HEK293 (cell line): Measurements from ENCODE around the gene RNF138.

Source experiments
- CTCF ChIA-PET: fragments of 350-600 bp; formaldehyde crosslinking; extraction: SDS; loops from one replicate; lab custom pipeline; 2021; ENCODE audit warnings: antibody characterized with exemption; lab: Yijun Ruan, JAX
- POLR2A ChIA-PET: fragments of 300-600 bp; formaldehyde crosslinking; extraction: SDS; loops from one replicate; lab custom pipeline; 2020; ENCODE audit warnings: antibody characterized with exemption, inconsistent platforms; lab: Yijun Ruan, JAX
- H3K27ac ChIP-seq: fragments of 200-500 bp; sonication (Bioruptor generic); 2 replicates; pipeline ENCODE4 v1.5.1; 2014; ENCODE audit warnings: low read depth, low read length, control low read depth, inconsistent platforms; ENCODE audit errors: extremely low read depth
- H3K36me3 ChIP-seq, 2 experiments: fragments of 200-500 bp in 1 of 2; sonication (Bioruptor generic) in 1 of 2; 1 replicate in 1 of 2; 2 replicates in 1 of 2; pipeline ENCODE4 v1.5.1; 2014 to 2017; ENCODE audit warnings: inconsistent platforms in 2 of 2, low read length in 2 of 2; ENCODE audit not compliant: control insufficient read depth in 2 of 2, insufficient read depth in 1 of 2
- H3K4me1 ChIP-seq: fragments of 200-500 bp; sonication (Bioruptor generic); 2 replicates; pipeline ENCODE4 v1.5.1; 2014; ENCODE audit warnings: mild to moderate bottlenecking, low read length, inconsistent platforms; ENCODE audit not compliant: control insufficient read depth, insufficient read depth
- H3K4me3 ChIP-seq: 2 replicates; pipeline ENCODE4 v1.5.1; 2011; ENCODE audit warnings: low read depth, mild to moderate bottlenecking, control low read depth, low read length, moderate library complexity
- H3K9me3 ChIP-seq: fragments of 200-500 bp; sonication (Bioruptor generic); 2 replicates; pipeline ENCODE4 v1.5.1; 2014; ENCODE audit warnings: low read depth, low read length, inconsistent platforms; ENCODE audit not compliant: control insufficient read depth, insufficient read depth
- HOXC10 ChIP-seq: sonication (generic); formaldehyde crosslinking; IDR thresholded peaks from 2 replicates; pipeline ENCODE4 v1.8.1; 2023; ENCODE audit warnings: mild to moderate bottlenecking, missing genetic modification reagents
- KLF1 ChIP-seq: fragments of 450-650 bp; formaldehyde crosslinking; IDR thresholded peaks from 2 replicates; pipeline ENCODE4 v1.5.1; 2016; ENCODE audit warnings: missing biosample characterization, missing genetic modification characterization
- KLF16 ChIP-seq: fragments of 450-650 bp; formaldehyde crosslinking; IDR thresholded peaks from 2 replicates; pipeline ENCODE4 v1.5.1; 2017; ENCODE audit warnings: missing biosample characterization, missing genetic modification characterization
- KLF9 ChIP-seq: fragments of 450-650 bp; formaldehyde crosslinking; IDR thresholded peaks from 2 replicates; pipeline ENCODE4 v1.5.1; 2016; ENCODE audit warnings: missing biosample characterization, missing genetic modification characterization, low read depth
- MYNN ChIP-seq: fragments of 450-650 bp; formaldehyde crosslinking; IDR thresholded peaks from 2 replicates; pipeline ENCODE4 v1.5.1; 2016; ENCODE audit warnings: missing biosample characterization, missing genetic modification characterization, borderline replicate concordance
- OSR2 ChIP-seq: fragments of 450-650 bp; formaldehyde crosslinking; IDR thresholded peaks from 2 replicates; pipeline ENCODE4 v1.5.1; 2016; ENCODE audit warnings: missing biosample characterization, missing genetic modification characterization
- REST ChIP-seq: fragments of 450-650 bp; formaldehyde crosslinking; IDR thresholded peaks from 2 replicates; pipeline ENCODE4 v1.5.1; 2016; ENCODE audit warnings: missing biosample characterization, missing genetic modification characterization
- SP7 ChIP-seq: fragments of 450-650 bp; formaldehyde crosslinking; IDR thresholded peaks from 2 replicates; pipeline ENCODE4 v1.5.1; 2016; ENCODE audit warnings: missing biosample characterization, missing genetic modification characterization
- TRIM28 ChIP-seq: IDR thresholded peaks from 2 replicates; pipeline ENCODE4 v1.6.1; 2011; ENCODE audit warnings: low read length, control low read depth, borderline replicate concordance
- YY2 ChIP-seq: fragments of 450-650 bp; formaldehyde crosslinking; IDR thresholded peaks from 2 replicates; pipeline ENCODE4 v1.5.1; 2016; ENCODE audit warnings: missing biosample characterization, missing genetic modification characterization
- ZNF26 ChIP-seq: fragments of 450-650 bp; formaldehyde crosslinking; IDR thresholded peaks from 2 replicates; pipeline ENCODE4 v1.5.1; 2016; ENCODE audit warnings: missing biosample characterization, missing genetic modification characterization
- ZNF280D ChIP-seq: fragments of 450-650 bp; formaldehyde crosslinking; IDR thresholded peaks from 2 replicates; pipeline ENCODE4 v1.5.1; 2016; ENCODE audit warnings: missing biosample characterization, missing genetic modification characterization
- ZNF350 ChIP-seq: fragments of 450-650 bp; formaldehyde crosslinking; IDR thresholded peaks from 2 replicates; pipeline ENCODE4 v1.5.0; 2017; ENCODE audit warnings: missing biosample characterization, mild to moderate bottlenecking, missing genetic modification characterization
- ZNF404 ChIP-seq: fragments of 450-650 bp; formaldehyde crosslinking; IDR thresholded peaks from 2 replicates; pipeline ENCODE4 v1.5.1; 2017; ENCODE audit warnings: missing biosample characterization, missing genetic modification characterization
- ZNF544 ChIP-seq: fragments of 450-650 bp; formaldehyde crosslinking; IDR thresholded peaks from 2 replicates; pipeline ENCODE4 v1.5.0; 2017; ENCODE audit warnings: missing biosample characterization, missing genetic modification characterization
- ZNF548 ChIP-seq: fragments of 450-650 bp; formaldehyde crosslinking; IDR thresholded peaks from 2 replicates; pipeline ENCODE4 v1.5.1; 2016; ENCODE audit warnings: missing biosample characterization, missing genetic modification characterization
- ZNF792 ChIP-seq: fragments of 450-650 bp; formaldehyde crosslinking; IDR thresholded peaks from 2 replicates; pipeline ENCODE4 v1.5.1; 2016; ENCODE audit warnings: missing biosample characterization, missing genetic modification characterization
- ZXDB ChIP-seq: fragments of 450-650 bp; formaldehyde crosslinking; IDR thresholded peaks from 2 replicates; pipeline ENCODE4 v1.5.1; 2016; ENCODE audit warnings: missing biosample characterization, missing genetic modification characterization

The RNF138 gene

GRCh38 chr18:32167980-32168730, 76.5 kb downstream of the RNF138 start:
- H3K4me1 ChIP-seq, result no peaks in the 10 kb centered on the region
- ChIA-PET CTCF (interaction anchor here (1.2 kb wide), 2 partner anchors 10 to 381 kb away, joined by 5 to 7 read pairs; no protein-coding TSS in a partner anchor), POLR2A (no interaction called here)
- H3K9me3 ChIP-seq, result no peaks in the 10 kb centered on the region
- TF ChIP-seq ZNF544 (tag by site-specific recombination) (no peak), ZNF404 (tag by site-specific recombination) (no peak), ZNF548 (tag by site-specific recombination) (no peak), ZNF350 (tag by site-specific recombination) (no peak)
- no peak overlapping the region for H3K27ac ChIP-seq
- no peaks in the 10 kb centered on the region for H3K36me3 ChIP-seq
- no peak overlapping the region for H3K4me3 ChIP-seq

GRCh38 chr18:32173654-32174053, 82.0 kb downstream of the RNF138 start:
- no peaks in the 10 kb centered on the region for H3K9me3 ChIP-seq
- TF ChIP-seq TRIM28 (no peak), KLF9 (tag by site-specific recombination) (no peak), ZXDB (tag by site-specific recombination) (no peak), KLF1 (tag by site-specific recombination) (no peak), HOXC10 (CRISPR knock-in tag) (no peak), YY2 (tag by site-specific recombination) (no peak), ZNF26 (tag by site-specific recombination) (no peak), MYNN (no peak), OSR2 (no peak), SP7 (no peak), REST (tag by site-specific recombination) (no peak), ZNF280D (no peak), KLF16 (tag by site-specific recombination) (no peak), ZNF792 (no peak)
- no peaks in the 10 kb centered on the region for H3K36me3 ChIP-seq
- no peak overlapping the region for H3K27ac ChIP-seq
- H3K4me3 ChIP-seq, result no peak overlapping the region
- ChIA-PET CTCF (interaction anchor here (0.8 kb wide), 1 partner anchor 378 kb away, joined by 4 read pairs; no protein-coding TSS in a partner anchor), POLR2A (no interaction called here)
- no peaks in the 10 kb centered on the region for H3K4me1 ChIP-seq
